ENCODE measurements around the gene SFMBT2. TPM values are rescaled to one million over a fixed set of nuclear protein-coding genes. Genes with fewer than 3 reads are reported as not detected.

Gene SFMBT2
- total RNA-seq, 1 experiment from 2014 or later, result 0.02 TPM

GRCh38 chr10:7433861-7434260, 23.0 kb upstream of the SFMBT2 start:
- CTCF ChIA-PET, result no interaction called here

More at GRCh38 chr10:7433861-7434260, 23.0 kb upstream of the SFMBT2 start:
- no peak for ATAC-seq
- Histone ChIP-seq H3K4me3 (replicated peaks in 1 of 2; ENCODE audit: low read depth in 1 of 2, low read length in 2 of 2) (no peak overlapping the region), H3K79me2 (ENCODE audit: insufficient read depth, low read length) (no peaks in the 10 kb centered on the region), H4K20me1 (ENCODE audit: insufficient read depth) (no peaks in the 10 kb centered on the region), H3K36me3 (ENCODE audit: control insufficient read depth in 1 of 2, insufficient read depth in 2 of 2, low read length in 2 of 2) (no peaks in the 10 kb centered on the region), H3K9ac (ENCODE audit: low read length) (no peak overlapping the region), H2AFZ (ENCODE audit: low read depth, low read length, poor library complexity, severe bottlenecking) (no peak overlapping the region), H3K4me2 (ENCODE audit: low read length) (no peak overlapping the region), H3K9me3 (ENCODE audit: control insufficient read depth in 1 of 2, insufficient read depth in 1 of 2, low read depth in 1 of 2, low read length in 2 of 2) (no peaks in the 10 kb centered on the region), H3K27me3 (ENCODE audit: insufficient read depth, low read length) (peaks cover 31% of the 10 kb centered on the region), H3K9me2 (ENCODE audit: insufficient read depth) (no peaks in the 10 kb centered on the region), H3K27ac (ENCODE audit: low read depth, low read length) (no peak overlapping the region), H3K4me1 (ENCODE audit: control insufficient read depth in 1 of 2, insufficient read depth in 2 of 2, low read length in 2 of 2) (no peaks in the 10 kb centered on the region)
- POLR2A ChIA-PET, result no interaction called here
- intact Hi-C loops (cut with micrococcal nuclease), result no loop called here
- TF ChIP-seq ZFX (IDR thresholded peaks at IDR 0.05) (no peak), CBX3 (IDR thresholded peaks at IDR 0.05; ENCODE audit: low read depth) (no peak), EGR1 (IDR thresholded peaks at IDR 0.05; ENCODE audit: low read depth) (no peak), YY1 (IDR thresholded peaks at IDR 0.05; ENCODE audit: extremely low read depth, insufficient replicate concordance, low read depth, low read length) (no peak), SP1 (IDR thresholded peaks at IDR 0.05; ENCODE audit: low read depth) (no peak), SRF (IDR thresholded peaks at IDR 0.05; ENCODE audit: low read depth) (no peak), RAD21 (IDR thresholded peaks at IDR 0.05; ENCODE audit: low read depth) (no peak), ZBTB33 (IDR thresholded peaks at IDR 0.05; ENCODE audit: extremely low read depth, insufficient replicate concordance, low read length) (no peak), TCF7L2 (IDR thresholded peaks at IDR 0.05; ENCODE audit: borderline replicate concordance, extremely low read depth, insufficient read depth, insufficient read length) (no peak), FOSL1 (IDR thresholded peaks at IDR 0.05; ENCODE audit: low read depth) (no peak), ATF3 (IDR thresholded peaks at IDR 0.05) (no peak), SIN3A (IDR thresholded peaks at IDR 0.05; ENCODE audit: low read depth) (no peak), POLR2AphosphoS5 (IDR thresholded peaks at IDR 0.05; ENCODE audit: low read depth, low read length) (no peak), MAX (IDR thresholded peaks at IDR 0.05) (no peak), REST (IDR thresholded peaks at IDR 0.05; ENCODE audit: low read depth) (no peak), CTCF (IDR thresholded peaks at IDR 0.05 in 2 of 3, conservative IDR thresholded peaks at IDR 0.05 in 1 of 3; ENCODE audit: borderline replicate concordance in 1 of 3, insufficient read depth in 1 of 3, low read depth in 2 of 3, low read length in 2 of 3) (no peak), EZH2phosphoT487 (IDR thresholded peaks at IDR 0.05; ENCODE audit: borderline replicate concordance) (no peak), ZNF274 (IDR thresholded peaks at IDR 0.05; ENCODE audit: low read depth, low read length) (no peak), POLR2A (IDR thresholded peaks at IDR 0.05; ENCODE audit: borderline replicate concordance, extremely low read depth, insufficient read depth, insufficient read length) (no peak), CEBPB (IDR thresholded peaks at IDR 0.05; ENCODE audit: low read depth) (no peak)
- no peak for DNase-seq (ENCODE audit: low read depth, low spot score)
- RAD21 ChIA-PET (ENCODE audit: low non-redundant PET in 1 of 2, low total read pairs in 2 of 2, uncharacterized antibody in 2 of 2, unreplicated experiment in 2 of 2), result no interaction called here
- no TSS peak for BruUV-seq (replicated peaks)

Measured in HCT116 (cell line).